OCI-LY3 (cell line): ENCODE results near the gene GRHPR.

ENCODE experiments used
- H2AFZ ChIP-seq: fragments of 200-600, 300-600 bp; shearing (Covaris generic); 2 replicates; pipeline ENCODE4 v1.6.0; 2014; ENCODE audit warnings: antibody characterized with exemption, low read depth, low read length
- H3K27ac ChIP-seq: fragments of 200-600, 300-600 bp; sonication (generic); 2 replicates; pipeline ENCODE4 v1.5.1; 2014; ENCODE audit warnings: mild to moderate bottlenecking, low read length, moderate library complexity, mixed read lengths
- H3K27me3 ChIP-seq: fragments of 200-600, 300-600 bp; sonication (generic); 2 replicates; pipeline ENCODE4 v1.6.1; 2014; ENCODE audit warnings: low read depth, low read length, mixed read lengths
- H3K36me3 ChIP-seq: fragments of 200-600, 300-600 bp; sonication (generic); replicated peaks from 2 replicates; pipeline ENCODE3; 2014; ENCODE audit warnings: low read depth, low read length, mixed read lengths
- H3K4me1 ChIP-seq: fragments of 300-600, 200-600 bp; sonication (generic); 2 replicates; pipeline ENCODE4 v1.6.1; 2014; ENCODE audit warnings: low read length, mixed read lengths
- H3K4me2 ChIP-seq: fragments of 200-600, 300-600 bp; sonication (generic); 2 replicates; pipeline ENCODE4 v1.6.1; 2014; ENCODE audit warnings: low read length, mixed read lengths
- H3K4me3 ChIP-seq: fragments of 300-600, 200-600 bp; sonication (generic); 2 replicates; pipeline ENCODE4 v1.5.1; 2014; ENCODE audit warnings: antibody characterized with exemption, mild to moderate bottlenecking, low read length, moderate library complexity
- H3K79me2 ChIP-seq: fragments of 300-600, 200-600 bp; shearing (Covaris generic); 2 replicates; pipeline ENCODE4 v1.6.1; 2014; ENCODE audit warnings: mild to moderate bottlenecking, low read length, mixed read lengths
- H3K9ac ChIP-seq: fragments of 300-600, 200-600 bp; shearing (Covaris generic); 2 replicates; pipeline ENCODE4 v1.6.0; 2014; ENCODE audit warnings: mild to moderate bottlenecking, low read length, moderate library complexity
- H3K9me3 ChIP-seq: fragments of 200-600, 300-600 bp; shearing (Covaris generic); 2 replicates; pipeline ENCODE4 v1.6.1; 2014; ENCODE audit warnings: low read length, mixed read lengths; ENCODE audit not compliant: insufficient read depth
- H4K20me1 ChIP-seq: fragments of 200-600, 300-600 bp; sonication (generic); 2 replicates; pipeline ENCODE4 v1.6.1; 2016; ENCODE audit warnings: low read length, mixed read lengths; ENCODE audit not compliant: insufficient read depth
- EZH2phosphoT487 ChIP-seq: fragments of 200-600 bp; shearing (Covaris generic); IDR thresholded peaks from 2 replicates; pipeline ENCODE4 v1.6.1; 2018; ENCODE audit warnings: antibody characterized with exemption, mixed run types, low read depth
- TF ChIP-seq, protein P1 (sequence below): fragments of 200-600, 300-600 bp; sonication (generic); IDR thresholded peaks from 2 replicates; pipeline ENCODE4 v1.5.1; 2014; ENCODE audit warnings: antibody characterized with exemption, low read length, low read depth

The GRHPR gene

DNA sequence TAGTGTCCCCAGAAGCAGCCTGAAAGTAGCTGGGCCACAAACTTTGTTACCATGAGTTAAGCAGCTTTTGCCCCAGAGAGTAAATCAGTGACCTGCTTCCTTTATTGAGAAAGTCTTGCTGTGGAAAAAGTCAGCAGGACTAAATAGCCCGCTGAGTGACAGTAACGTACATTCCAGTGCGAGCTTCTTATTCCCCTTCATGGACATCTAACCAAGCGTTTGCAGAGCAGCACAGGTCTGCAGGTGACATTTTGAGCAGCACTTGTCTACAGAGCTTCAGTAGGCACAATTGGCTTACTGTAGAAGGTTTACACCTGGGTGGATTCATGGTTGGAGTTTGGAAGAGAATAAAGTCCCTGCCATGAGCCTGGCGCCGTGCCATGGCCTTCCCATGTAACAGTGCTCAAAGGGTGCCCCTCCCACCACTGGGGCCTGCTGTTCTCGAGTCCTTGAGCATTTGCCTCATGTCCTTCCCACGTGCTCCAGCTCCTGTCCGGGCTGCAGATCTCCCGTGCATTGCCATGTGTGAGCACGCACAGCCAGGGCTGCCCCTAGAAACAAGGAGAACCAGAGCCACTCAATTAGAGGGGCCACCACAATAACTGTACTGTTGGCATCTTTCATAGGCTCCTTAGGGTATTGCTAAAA lies 41.3 kb upstream of the GRHPR start:
- Histone ChIP-seq H3K36me3 (peaks cover 9% of the 10 kb centered on the region), H3K4me1 (peaks cover 92% of the 10 kb centered on the region), H2AFZ (no peak overlapping the region), H4K20me1 (no peaks in the 10 kb centered on the region), H3K9me3 (no peaks in the 10 kb centered on the region), H3K79me2 (no peaks in the 10 kb centered on the region), H3K9ac (peak overlapping the region; percentile 86), H3K27ac (peak overlapping the region; percentile 96), H3K4me3 (no peak overlapping the region), H3K27me3 (no peaks in the 10 kb centered on the region), H3K4me2 (peak overlapping the region; percentile 10; the same call in 1 of the 2 replicates)
- TF ChIP-seq, protein P1, sequence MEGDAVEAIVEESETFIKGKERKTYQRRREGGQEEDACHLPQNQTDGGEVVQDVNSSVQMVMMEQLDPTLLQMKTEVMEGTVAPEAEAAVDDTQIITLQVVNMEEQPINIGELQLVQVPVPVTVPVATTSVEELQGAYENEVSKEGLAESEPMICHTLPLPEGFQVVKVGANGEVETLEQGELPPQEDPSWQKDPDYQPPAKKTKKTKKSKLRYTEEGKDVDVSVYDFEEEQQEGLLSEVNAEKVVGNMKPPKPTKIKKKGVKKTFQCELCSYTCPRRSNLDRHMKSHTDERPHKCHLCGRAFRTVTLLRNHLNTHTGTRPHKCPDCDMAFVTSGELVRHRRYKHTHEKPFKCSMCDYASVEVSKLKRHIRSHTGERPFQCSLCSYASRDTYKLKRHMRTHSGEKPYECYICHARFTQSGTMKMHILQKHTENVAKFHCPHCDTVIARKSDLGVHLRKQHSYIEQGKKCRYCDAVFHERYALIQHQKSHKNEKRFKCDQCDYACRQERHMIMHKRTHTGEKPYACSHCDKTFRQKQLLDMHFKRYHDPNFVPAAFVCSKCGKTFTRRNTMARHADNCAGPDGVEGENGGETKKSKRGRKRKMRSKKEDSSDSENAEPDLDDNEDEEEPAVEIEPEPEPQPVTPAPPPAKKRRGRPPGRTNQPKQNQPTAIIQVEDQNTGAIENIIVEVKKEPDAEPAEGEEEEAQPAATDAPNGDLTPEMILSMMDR: no peak
- no peak for TF ChIP-seq EZH2phosphoT487

DNA sequence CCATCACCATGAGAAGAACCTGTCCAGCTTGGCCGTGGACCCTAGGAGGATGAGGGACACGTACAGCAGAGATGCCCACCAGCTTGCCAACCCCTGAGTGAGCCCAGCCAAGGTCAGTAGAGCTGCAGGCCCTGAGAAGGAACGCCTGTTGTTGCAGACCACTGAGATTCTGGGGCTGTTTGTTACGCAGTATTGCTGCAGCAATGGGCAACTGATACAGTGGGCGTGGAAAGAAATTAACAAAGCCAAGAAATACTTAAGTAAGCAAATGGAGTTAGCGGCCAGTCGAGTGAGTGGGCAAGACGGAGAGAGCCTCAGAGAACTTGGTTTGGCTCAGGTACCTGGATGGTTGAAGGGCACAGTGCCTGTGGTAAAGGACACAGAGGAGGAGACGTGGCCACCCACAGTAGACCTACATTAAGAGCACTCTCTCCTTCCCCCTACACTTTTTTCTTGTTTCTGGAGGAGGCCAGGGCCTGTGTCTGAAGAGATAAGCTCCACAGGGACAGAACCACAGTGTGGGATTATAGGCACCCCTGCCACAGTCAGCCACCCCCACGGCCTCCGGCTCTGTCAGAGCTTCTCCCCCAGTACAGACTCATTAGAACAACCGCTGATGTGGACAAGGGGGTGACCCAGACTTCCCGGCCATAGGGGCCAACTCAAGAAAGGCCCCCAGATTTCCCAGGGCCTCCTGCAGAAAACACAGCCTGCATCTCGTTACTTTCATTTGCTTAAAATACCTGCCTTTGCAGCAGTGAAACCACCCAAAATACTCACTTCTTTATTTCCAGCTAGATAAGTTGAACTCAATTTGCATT lies 40.1 kb upstream of the GRHPR start:
- H4K20me1 ChIP-seq: no peaks in the 10 kb centered on the region
- no peak overlapping the region for H2AFZ ChIP-seq
- no peaks in the 10 kb centered on the region for H3K27me3 ChIP-seq
- H3K36me3 ChIP-seq: peaks cover 9% of the 10 kb centered on the region
- no peak overlapping the region for H3K4me3 ChIP-seq
- H3K4me2 ChIP-seq: peak overlapping the region; percentile 48
- H3K27ac ChIP-seq: peak overlapping the region; percentile 96
- TF ChIP-seq, protein P1: no peak
- no peak for TF ChIP-seq EZH2phosphoT487
- peak overlapping the region; percentile 93 for H3K9ac ChIP-seq
- H3K79me2 ChIP-seq: no peaks in the 10 kb centered on the region
- peaks cover 85% of the 10 kb centered on the region for H3K4me1 ChIP-seq
- no peaks in the 10 kb centered on the region for H3K9me3 ChIP-seq

DNA sequence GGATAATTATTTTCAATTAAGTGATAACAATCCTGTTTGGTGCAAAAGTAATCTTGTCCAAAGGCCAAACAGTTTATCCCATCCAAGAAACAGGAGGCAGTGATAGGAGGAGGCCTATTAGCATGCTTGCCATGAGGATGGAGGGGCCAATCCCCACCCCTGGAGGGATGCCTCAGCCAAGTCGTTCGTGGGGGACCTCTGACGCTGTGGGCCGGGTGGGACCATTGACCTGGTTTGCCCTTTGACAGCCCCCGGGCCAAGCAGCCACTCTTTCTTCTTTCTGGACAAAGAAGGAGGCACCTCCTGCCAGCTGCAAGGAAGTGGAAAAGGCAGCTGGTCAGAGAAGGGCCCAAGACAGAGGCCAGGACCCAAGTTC lies 39.5 kb upstream of the GRHPR start:
- Histone ChIP-seq H3K9me3 (no peaks in the 10 kb centered on the region), H3K4me1 (peaks cover 84% of the 10 kb centered on the region), H3K4me2 (peak overlapping the region; percentile 48), H3K79me2 (no peaks in the 10 kb centered on the region), H3K9ac (peak overlapping the region; percentile 93), H3K36me3 (peaks cover 9% of the 10 kb centered on the region), H3K27ac (peak overlapping the region; percentile 96), H4K20me1 (no peaks in the 10 kb centered on the region), H3K4me3 (peak overlapping the region; percentile 15; the same call in 1 of the 2 replicates), H3K27me3 (no peaks in the 10 kb centered on the region), H2AFZ (no peak overlapping the region)
- TF ChIP-seq, protein P1: no peak
- TF ChIP-seq EZH2phosphoT487: no peak

DNA sequence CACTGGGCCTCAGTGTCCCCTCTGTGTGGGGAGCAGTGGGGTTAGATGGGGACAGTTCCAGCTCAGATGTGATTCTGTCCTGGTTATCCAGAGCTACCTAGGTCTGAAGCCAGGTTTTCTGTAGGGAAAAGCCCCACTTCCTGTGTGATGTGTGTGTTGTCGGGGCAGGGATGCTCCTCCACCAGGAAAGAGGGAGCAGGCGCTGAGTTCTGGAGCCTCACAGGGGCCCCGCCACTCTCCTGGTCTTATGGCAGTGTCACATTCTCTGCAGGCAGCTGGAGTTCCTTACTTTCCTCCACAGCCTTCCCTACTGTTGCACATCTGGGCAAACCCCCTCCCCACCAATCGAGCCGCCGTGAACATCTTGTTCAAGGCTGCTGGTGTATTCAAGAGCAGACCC lies 39.1 kb upstream of the GRHPR start:
- Histone ChIP-seq H3K4me1 (peaks cover 82% of the 10 kb centered on the region), H3K4me3 (no peak overlapping the region; the same call in 1 of the 2 replicates), H3K36me3 (peaks cover 9% of the 10 kb centered on the region), H3K27me3 (no peaks in the 10 kb centered on the region), H3K4me2 (peak overlapping the region; percentile 48), H3K9ac (peak overlapping the region; percentile 93), H3K9me3 (no peaks in the 10 kb centered on the region), H4K20me1 (no peaks in the 10 kb centered on the region), H2AFZ (no peak overlapping the region), H3K79me2 (no peaks in the 10 kb centered on the region), H3K27ac (peak overlapping the region; percentile 96)
- TF ChIP-seq EZH2phosphoT487: no peak
- TF ChIP-seq, protein P1: no peak
